ENCODE measurements around the gene C5orf58.

The C5orf58 gene

DNA sequence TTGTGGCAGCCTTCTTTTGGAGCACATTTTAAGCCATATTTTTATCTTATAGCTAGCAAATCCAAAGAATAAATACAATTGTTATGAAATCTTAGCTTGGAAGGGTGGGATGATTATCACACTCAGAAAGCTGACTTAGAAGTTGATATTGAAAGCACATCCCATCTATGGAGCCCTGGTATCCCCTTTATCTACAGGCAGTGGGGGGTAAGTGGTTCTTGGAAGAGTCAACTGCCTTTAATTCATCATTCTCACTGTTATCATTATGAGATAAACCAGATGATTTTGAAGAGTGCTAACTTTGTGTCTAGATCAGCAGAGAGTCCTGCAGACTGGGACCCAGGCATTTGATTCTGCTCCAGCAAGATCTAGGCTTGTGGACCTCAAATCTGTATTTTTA, 61.8 kb downstream of the C5orf58 start:
- H3K4me1 ChIP-seq = peaks cover 79 to 84% (median 81%) of the 10 kb centered on the region in 10 experiments
- H3K27me3 ChIP-seq = no peaks in the 10 kb centered on the region
- H3K27ac ChIP-seq = peak overlapping the region in 8 of 11 experiments; percentile 1 to 99 (median 94); a peak in 11 of 22 replicates
- H4K20me1 ChIP-seq = peaks cover 58 to 73% (median 72%) of the 10 kb centered on the region in 11 experiments
- no peaks in the 10 kb centered on the region for H3K9me3 ChIP-seq (replicated peaks in 1 of 11)
- peaks cover 52 to 72% (median 60%) of the 10 kb centered on the region in 11 experiments for H3K36me3 ChIP-seq
- TF ChIP-seq Cebpa-rat (IDR thresholded peaks at IDR 0.05) = no peak
- peak overlapping the region; percentile 88 to 98 (median 94); a peak in 21 of 22 replicates for H3K9ac ChIP-seq
- H3K4me2 ChIP-seq = peak overlapping the region; percentile 88 to 100 (median 96)
- peak overlapping the region; percentile 77 to 98 (median 86); a peak in 19 of 20 replicates for H3K4me3 ChIP-seq

Data from BLaER1 treated with 17β-estradiol and CSF1 and Interleukin-3, amounts not matched to agents 10 nM and 100 nM (cell line).